HepG2 (cell line): ENCODE data around the gene HAUS1. TPM values are rescaled to one million over a fixed set of nuclear protein-coding genes. Genes with fewer than 3 reads are reported as not detected.

ENCODE experiments used
- ATAC-seq: fragments of 200-7000 bp; cut with Tn5 transposase; 3 replicates; pipeline ENCODE4 v1.9.1; 2020; ENCODE audit warnings: mild to moderate bottlenecking, moderate library complexity
- BruUV-seq: library from RNA; stranded (reverse); fragments of 400-500 nt; replicated peaks from 2 replicates; lab custom pipeline; 2021; lab: Mats Ljungman, UMichigan
- CTCF ChIA-PET: fragments of 300-600 bp; formaldehyde crosslinking; extraction: SDS; loops from one replicate; lab custom pipeline; 2021; ENCODE audit warnings: low total read pairs, inconsistent platforms, low intra/inter-chr PET ratio; lab: Yijun Ruan, JAX
- POLR2A ChIA-PET: fragments of 350-600 bp; sonication (Branson Sonifier 250); formaldehyde crosslinking; loops from one replicate; lab custom pipeline; 2020; ENCODE audit warnings: antibody characterized with exemption, inconsistent platforms; lab: Yijun Ruan, JAX
- DNase-seq: peaks from one replicate; pipeline ENCODE4 v3.0.0-alpha.2; 2015; ENCODE audit warnings: low spot score
- FAIRE-seq: peaks from 3 replicates; lab custom pipeline; 2011; peaks lifted over from hg19 to GRCh38; lab: Jason Lieb, UNC
- H2AFZ ChIP-seq: one replicate; pipeline ENCODE4 v1.6.1; 2011; ENCODE audit warnings: low read length, inconsistent platforms
- H3K27ac ChIP-seq: fragments of 300-600 bp; 3 replicates; pipeline ENCODE4 v1.8.0; 2011; ENCODE audit warnings: mixed run types, mild to moderate bottlenecking, mixed read lengths, low read length, inconsistent platforms; ENCODE audit not compliant: insufficient read depth; ENCODE audit errors: extremely low read length
- H3K27me3 ChIP-seq, 2 experiments: fragments of 200-600 bp in 1 of 2; 2 replicates in 1 of 2; 3 replicates in 1 of 2; pipeline versions ENCODE4 v1.6.0 to v1.8.0; 2011; ENCODE audit warnings: low read length in 2 of 2, mild to moderate bottlenecking in 2 of 2, moderate library complexity in 2 of 2, inconsistent platforms in 1 of 2; ENCODE audit not compliant: insufficient read depth in 2 of 2, control insufficient read depth in 1 of 2
- H3K36me3 ChIP-seq, 2 experiments: fragments of 200-600 bp in 1 of 2; replicated peaks in 1 of 2; 2 replicates in 1 of 2; 3 replicates in 1 of 2; pipeline versions ENCODE4 v1.5.1 to v1.8.0; 2011; ENCODE audit warnings: low read length in 2 of 2, inconsistent platforms in 1 of 2; ENCODE audit not compliant: insufficient read depth in 2 of 2, control insufficient read depth in 1 of 2
- H3K4me1 ChIP-seq: 2 replicates; pipeline ENCODE4 v1.5.1; 2012; ENCODE audit warnings: low read length, inconsistent platforms; ENCODE audit not compliant: insufficient read depth
- H3K4me2 ChIP-seq: 2 replicates; pipeline ENCODE4 v1.6.0; 2011; ENCODE audit warnings: low read depth, low read length, inconsistent platforms
- H3K4me3 ChIP-seq, 3 experiments: fragments of 200-600 bp in 1 of 3; sonication (generic), shearing (Covaris generic) in 1 of 3; replicated peaks in 1 of 3; 2 replicates each; pipeline ENCODE4 v1.5.1; 2011 to 2016; ENCODE audit warnings: low read length in 3 of 3, inconsistent platforms in 2 of 3, low read depth in 2 of 3, mild to moderate bottlenecking in 2 of 3, control low read depth in 1 of 3, mixed read lengths in 1 of 3; ENCODE audit not compliant: insufficient read depth in 1 of 3
- H3K79me2 ChIP-seq: one replicate; pipeline ENCODE4 v1.6.1; 2011; ENCODE audit warnings: low read length, inconsistent platforms; ENCODE audit not compliant: insufficient read depth
- H3K9ac ChIP-seq: 2 replicates; pipeline ENCODE4 v1.6.0; 2011; ENCODE audit warnings: mild to moderate bottlenecking, low read depth, low read length, inconsistent platforms; ENCODE audit not compliant: insufficient read depth
- H3K9me3 ChIP-seq: 2 replicates; pipeline ENCODE4 v1.5.1; 2012; ENCODE audit warnings: mild to moderate bottlenecking, low read length
- H4K20me1 ChIP-seq: 2 replicates; pipeline ENCODE4 v1.6.0; 2011; ENCODE audit warnings: inconsistent platforms, mild to moderate bottlenecking, low read length, moderate library complexity; ENCODE audit not compliant: insufficient read depth
- KAT8 ChIP-seq: IDR thresholded peaks from 2 replicates; pipeline ENCODE4 v1.6.1; 2016; ENCODE audit warnings: missing genetic modification reagents, missing compliant biosample characterization
- KLF6 ChIP-seq: IDR thresholded peaks from 2 replicates; pipeline ENCODE4 v1.8.0; 2016; ENCODE audit warnings: missing biosample characterization, missing genetic modification reagents
- RNF2 ChIP-seq: fragments of 450-650 bp; conservative IDR thresholded peaks from 2 replicates; pipeline ENCODE4 v1.6.1; 2016; ENCODE audit warnings: low read depth
- YEATS4 ChIP-seq: sonication (generic); formaldehyde crosslinking; IDR thresholded peaks from 2 replicates; pipeline ENCODE4 v1.4.0; 2020; ENCODE audit warnings: missing genetic modification reagents, borderline replicate concordance
- ZNF569 ChIP-seq: sonication (generic); formaldehyde crosslinking; IDR thresholded peaks from 2 replicates; pipeline ENCODE4 v1.5.0; 2020; ENCODE audit warnings: mild to moderate bottlenecking, missing genetic modification reagents, moderate library complexity, borderline replicate concordance
- WGBS: methylation state at CpG from one replicate; pipeline ENCODE4 v1.1.6; 2017; ENCODE audit warnings: low lambda C conversion rate; 5-methylcytosine and 5-hydroxymethylcytosine counted together
- in situ Hi-C: cut with HindIII; loops from 2 replicates; pipeline ENCODE4 v1.10.0; 2017; ENCODE audit warnings: low pct_unique_long_range_greater_than_20kb; ENCODE audit not compliant: extremely low pct_ligation_motif_present
- intact Hi-C: fragments of 100-400 bp; cut with micrococcal nuclease; formaldehyde crosslinking; loops from one replicate; pipeline ENCODE4 v1.10.0; 2022; ENCODE audit not compliant: unreplicated experiment
- polyA plus RNA-seq, 8 experiments: library from polyadenylated mRNA; depleted of rRNA in 3 of 8; stranded (reverse) in 7 of 8; unstranded in 1 of 8; fragments of >200 nt; fragmentation: Illumina TruSeq in 4 of 8; extraction: Trizol in 4 of 8; gene quantifications; 2 replicates each; pipeline versions ENCODE4 v1.2.1 to v1.2.3, GENCODE V29; 2011 to 2016; ENCODE audit warnings: low read depth in 4 of 8, missing spikeins in 1 of 8, mixed read lengths in 1 of 8; ENCODE audit not compliant: insufficient read depth in 1 of 8
- total RNA-seq, 5 experiments: library from RNA; depleted of rRNA; stranded (reverse); fragments of >200 nt; fragmentation: Illumina TruSeq; extraction: Trizol; gene quantifications; 2 replicates each; pipeline ENCODE4 v1.2.3, GENCODE V29; 2016; ENCODE audit warnings: low read depth in 1 of 5
- TF ChIP-seq, protein P1 (sequence below): fragments of 450-650 bp; IDR thresholded peaks from 2 replicates; pipeline ENCODE4 v1.6.1; 2017; ENCODE audit warnings: mild to moderate bottlenecking
- TF ChIP-seq, protein P2 (sequence below), 2 experiments: sonication (generic) in 1 of 2; formaldehyde crosslinking in 1 of 2; IDR thresholded peaks; 2 replicates each; pipeline versions ENCODE4 v1.4.0 to v1.6.1; 2016 to 2020; ENCODE audit warnings: borderline replicate concordance in 1 of 2, low read depth in 1 of 2, mild to moderate bottlenecking in 1 of 2, missing genetic modification reagents in 1 of 2
- TF ChIP-seq, protein P3 (sequence below): IDR thresholded peaks from 2 replicates; pipeline ENCODE4 v1.6.1; 2016; ENCODE audit warnings: low read depth, control low read depth

The HAUS1 gene
- total and polyA plus RNA-seq, 2 of the 13 experiments (the other 11 are each of a cell fraction or from before 2014, with no cell fraction given): 20.6 to 59.2 TPM

DNA sequence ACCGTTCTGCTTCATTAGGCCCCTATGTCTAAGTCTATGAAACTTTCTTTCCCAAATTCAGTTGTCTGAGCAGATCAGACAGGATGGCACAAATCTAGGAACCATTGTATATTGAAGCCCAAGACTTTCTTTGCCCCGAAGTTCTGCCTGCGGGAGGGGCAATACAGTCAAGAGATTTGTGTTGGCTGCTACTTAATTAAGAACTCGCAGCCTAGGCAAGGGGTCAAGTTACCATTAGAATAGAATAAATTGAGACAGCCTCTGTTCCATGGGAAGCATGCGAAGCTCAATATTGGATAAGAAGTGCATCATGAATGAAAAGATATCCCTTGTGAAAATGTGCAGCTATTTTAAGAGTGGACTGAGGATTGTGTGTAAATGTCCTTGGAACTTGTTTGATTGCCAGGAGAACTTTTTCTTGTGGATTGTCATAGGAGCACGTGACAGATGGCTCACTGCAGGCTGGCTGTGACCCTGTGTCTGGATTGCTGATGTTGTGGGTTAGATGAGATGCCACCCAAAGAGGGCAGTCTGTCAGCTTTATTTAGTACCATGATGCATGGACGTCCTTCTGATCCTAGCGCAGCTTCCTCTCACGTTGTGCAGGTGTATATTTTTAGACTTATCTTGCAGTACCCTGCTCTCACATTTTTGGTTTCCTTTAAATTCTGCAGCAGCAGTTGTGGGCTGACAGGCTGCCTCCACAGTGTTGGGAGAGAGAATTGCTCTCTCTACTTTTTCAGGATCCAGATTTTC is 30.9 kb downstream of the HAUS1 start:
- no peak for ATAC-seq
- Histone ChIP-seq H3K4me1 (no peaks in the 10 kb centered on the region), H3K4me3 (no peak overlapping the region), H4K20me1 (no peaks in the 10 kb centered on the region), H3K9ac (no peak overlapping the region), H3K36me3 (peaks cover 0 to under 1% of the 10 kb centered on the region in 2 experiments; a peak in 1 of 5 replicates), H3K79me2 (no peaks in the 10 kb centered on the region), H2AFZ (no peak overlapping the region), H3K27me3 (no peaks in the 10 kb centered on the region), H3K9me3 (no peaks in the 10 kb centered on the region), H3K27ac (no peak overlapping the region), H3K4me2 (no peak overlapping the region)
- no peak for FAIRE-seq
- intact Hi-C loops (no loop called here), in situ Hi-C loops (loop anchor here (25.0 kb wide), 1 partner anchor 352 kb away; no protein-coding TSS in a partner anchor)
- DNase-seq: no peak
- ChIA-PET CTCF (no interaction called here), POLR2A (no interaction called here)
- TF ChIP-seq, protein P1, sequence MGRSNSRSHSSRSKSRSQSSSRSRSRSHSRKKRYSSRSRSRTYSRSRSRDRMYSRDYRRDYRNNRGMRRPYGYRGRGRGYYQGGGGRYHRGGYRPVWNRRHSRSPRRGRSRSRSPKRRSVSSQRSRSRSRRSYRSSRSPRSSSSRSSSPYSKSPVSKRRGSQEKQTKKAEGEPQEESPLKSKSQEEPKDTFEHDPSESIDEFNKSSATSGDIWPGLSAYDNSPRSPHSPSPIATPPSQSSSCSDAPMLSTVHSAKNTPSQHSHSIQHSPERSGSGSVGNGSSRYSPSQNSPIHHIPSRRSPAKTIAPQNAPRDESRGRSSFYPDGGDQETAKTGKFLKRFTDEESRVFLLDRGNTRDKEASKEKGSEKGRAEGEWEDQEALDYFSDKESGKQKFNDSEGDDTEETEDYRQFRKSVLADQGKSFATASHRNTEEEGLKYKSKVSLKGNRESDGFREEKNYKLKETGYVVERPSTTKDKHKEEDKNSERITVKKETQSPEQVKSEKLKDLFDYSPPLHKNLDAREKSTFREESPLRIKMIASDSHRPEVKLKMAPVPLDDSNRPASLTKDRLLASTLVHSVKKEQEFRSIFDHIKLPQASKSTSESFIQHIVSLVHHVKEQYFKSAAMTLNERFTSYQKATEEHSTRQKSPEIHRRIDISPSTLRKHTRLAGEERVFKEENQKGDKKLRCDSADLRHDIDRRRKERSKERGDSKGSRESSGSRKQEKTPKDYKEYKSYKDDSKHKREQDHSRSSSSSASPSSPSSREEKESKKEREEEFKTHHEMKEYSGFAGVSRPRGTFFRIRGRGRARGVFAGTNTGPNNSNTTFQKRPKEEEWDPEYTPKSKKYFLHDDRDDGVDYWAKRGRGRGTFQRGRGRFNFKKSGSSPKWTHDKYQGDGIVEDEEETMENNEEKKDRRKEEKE: no peak
- WGBS: 80% methylated on average over 9 of the region's 9 CpGs
- BruUV-seq: no TSS peak

DNA sequence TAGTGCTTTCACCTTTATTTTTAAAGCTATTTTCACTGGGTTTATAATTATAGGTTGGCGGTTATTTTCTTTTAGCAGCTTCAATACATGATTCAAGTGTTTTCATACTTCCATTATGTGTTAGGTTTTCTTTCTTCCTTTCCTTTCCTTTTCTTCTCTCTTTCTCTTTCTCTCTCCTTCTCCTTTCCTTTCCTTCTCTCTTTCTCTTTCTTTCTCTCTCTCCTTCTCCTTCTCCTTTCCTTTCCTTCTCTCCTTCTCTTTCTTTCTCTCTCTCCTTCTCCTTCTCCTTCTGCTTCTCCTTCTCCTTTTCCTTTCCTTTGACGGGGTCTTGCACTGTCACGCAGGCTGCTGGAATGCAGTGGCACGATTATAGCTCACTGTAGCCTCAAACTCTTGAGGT is 36.0 kb downstream of the HAUS1 start:
- no peaks in the 10 kb centered on the region for H3K4me1 ChIP-seq
- no peaks in the 10 kb centered on the region for H3K27me3 ChIP-seq
- H3K9ac ChIP-seq: no peak overlapping the region
- ChIA-PET POLR2A (no interaction called here), CTCF (no interaction called here)
- whole genome bisulfite sequencing: 89% methylated on average over 4 of the region's 4 CpGs
- no peaks in the 10 kb centered on the region for H3K36me3 ChIP-seq
- H4K20me1 ChIP-seq: no peaks in the 10 kb centered on the region
- H3K27ac ChIP-seq: no peak overlapping the region
- no peak for FAIRE-seq
- intact Hi-C loops: no loop called here
- ATAC-seq: no peak
- H3K79me2 ChIP-seq: no peaks in the 10 kb centered on the region
- in situ Hi-C loops: loop anchor here (10.0 to 25.0 kb wide), 2 partner anchors 347 to 515 kb away; partner anchors contain the start of gene LOXHD1
- no peak overlapping the region for H3K4me2 ChIP-seq
- no TSS peak for BruUV-seq
- H3K4me3 ChIP-seq: no peak overlapping the region
- H3K9me3 ChIP-seq: no peaks in the 10 kb centered on the region
- no peak overlapping the region for H2AFZ ChIP-seq
- DNase-seq: no peak
- TF ChIP-seq, protein P2, sequence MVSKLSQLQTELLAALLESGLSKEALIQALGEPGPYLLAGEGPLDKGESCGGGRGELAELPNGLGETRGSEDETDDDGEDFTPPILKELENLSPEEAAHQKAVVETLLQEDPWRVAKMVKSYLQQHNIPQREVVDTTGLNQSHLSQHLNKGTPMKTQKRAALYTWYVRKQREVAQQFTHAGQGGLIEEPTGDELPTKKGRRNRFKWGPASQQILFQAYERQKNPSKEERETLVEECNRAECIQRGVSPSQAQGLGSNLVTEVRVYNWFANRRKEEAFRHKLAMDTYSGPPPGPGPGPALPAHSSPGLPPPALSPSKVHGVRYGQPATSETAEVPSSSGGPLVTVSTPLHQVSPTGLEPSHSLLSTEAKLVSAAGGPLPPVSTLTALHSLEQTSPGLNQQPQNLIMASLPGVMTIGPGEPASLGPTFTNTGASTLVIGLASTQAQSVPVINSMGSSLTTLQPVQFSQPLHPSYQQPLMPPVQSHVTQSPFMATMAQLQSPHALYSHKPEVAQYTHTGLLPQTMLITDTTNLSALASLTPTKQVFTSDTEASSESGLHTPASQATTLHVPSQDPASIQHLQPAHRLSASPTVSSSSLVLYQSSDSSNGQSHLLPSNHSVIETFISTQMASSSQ (IDR thresholded peaks at IDR 0.05; ENCODE audit: low read depth): no peak
- TF ChIP-seq, protein P2 (CRISPR knock-in tag; IDR thresholded peaks at IDR 0.05; ENCODE audit: borderline replicate concordance): no peak
- no peak for TF ChIP-seq RNF2
- TF ChIP-seq, protein P3, sequence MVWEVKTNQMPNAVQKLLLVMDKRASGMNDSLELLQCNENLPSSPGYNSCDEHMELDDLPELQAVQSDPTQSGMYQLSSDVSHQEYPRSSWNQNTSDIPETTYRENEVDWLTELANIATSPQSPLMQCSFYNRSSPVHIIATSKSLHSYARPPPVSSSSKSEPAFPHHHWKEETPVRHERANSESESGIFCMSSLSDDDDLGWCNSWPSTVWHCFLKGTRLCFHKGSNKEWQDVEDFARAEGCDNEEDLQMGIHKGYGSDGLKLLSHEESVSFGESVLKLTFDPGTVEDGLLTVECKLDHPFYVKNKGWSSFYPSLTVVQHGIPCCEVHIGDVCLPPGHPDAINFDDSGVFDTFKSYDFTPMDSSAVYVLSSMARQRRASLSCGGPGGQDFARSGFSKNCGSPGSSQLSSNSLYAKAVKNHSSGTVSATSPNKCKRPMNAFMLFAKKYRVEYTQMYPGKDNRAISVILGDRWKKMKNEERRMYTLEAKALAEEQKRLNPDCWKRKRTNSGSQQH: no peak
- no peak for TF ChIP-seq KAT8 (CRISPR knock-in tag)
- TF ChIP-seq YEATS4 (CRISPR knock-in tag): no peak
- no peak for TF ChIP-seq KLF6 (CRISPR knock-in tag)
- no peak for TF ChIP-seq ZNF569 (CRISPR knock-in tag)
